GM11168 (cell line): ENCODE measurements around the gene TEAD1.

Experiments used
- in situ Hi-C: fragments of 300-500 bp; cut with MboI; formaldehyde crosslinking; loops from one replicate; pipeline ENCODE4 v1.12.0; 2022; ENCODE audit warnings: low sequenced_read_pairs; ENCODE audit not compliant: unreplicated experiment

TEAD1 gene

DNA sequence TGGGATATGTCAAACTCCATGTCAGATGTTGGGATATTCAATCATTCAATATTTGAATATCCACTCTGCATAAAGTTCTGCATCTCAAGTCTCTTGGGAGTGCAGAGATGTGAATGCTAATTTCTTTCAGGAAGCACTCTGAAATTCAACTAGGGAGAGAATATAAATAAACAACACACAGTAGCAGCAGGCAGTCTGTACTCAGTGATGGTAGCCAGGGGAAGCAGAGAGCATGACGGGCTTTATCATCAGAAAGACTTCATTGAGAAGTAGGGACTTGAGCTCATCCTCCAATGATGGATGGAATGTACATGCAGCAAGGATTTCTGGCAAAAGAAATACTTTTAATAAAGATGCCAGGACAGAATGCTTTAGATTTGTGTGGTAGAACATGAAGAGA lies 9.8 kb upstream of the TEAD1 start:
- in situ Hi-C loops: no loop called here

DNA sequence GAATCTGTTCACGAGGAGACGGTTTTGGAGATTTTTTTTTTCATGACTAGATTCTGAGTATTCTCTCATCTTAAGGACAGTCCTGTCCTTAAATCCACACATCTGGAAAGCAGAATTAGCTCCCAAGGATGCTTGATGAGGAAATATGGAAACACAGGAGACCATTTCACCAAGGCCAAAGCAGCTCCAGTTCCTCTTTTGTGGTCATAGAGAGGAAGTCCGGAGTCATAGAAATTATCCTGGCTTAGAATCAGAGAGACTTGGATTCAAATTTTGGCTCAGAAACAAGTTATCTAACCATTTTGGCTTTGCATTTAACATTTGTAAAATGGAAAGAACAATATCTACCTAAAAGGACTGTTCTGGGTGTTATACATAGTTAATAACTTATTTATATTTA lies 7.3 kb upstream of the TEAD1 start:
- in situ Hi-C loops: no loop called here

DNA sequence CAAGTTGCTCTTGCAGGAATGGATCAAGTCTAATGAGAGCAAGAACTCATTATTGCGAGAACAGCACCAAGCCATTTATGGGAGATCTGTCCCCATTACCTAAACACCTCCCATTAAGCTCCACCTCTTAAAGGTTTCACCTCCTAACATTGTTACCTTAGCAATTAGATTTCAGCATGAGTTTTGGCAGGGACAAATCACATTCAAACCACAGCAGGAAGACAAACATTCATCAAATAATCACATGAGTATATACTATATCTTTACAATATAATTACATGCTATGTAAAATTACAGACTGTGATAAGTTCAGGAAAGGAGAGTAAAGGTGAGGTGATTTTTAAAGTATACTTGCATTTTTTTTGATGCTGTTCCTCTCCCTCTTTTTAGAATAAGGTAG lies 6.6 kb upstream of the TEAD1 start:
- in situ Hi-C loops: no loop called here

DNA sequence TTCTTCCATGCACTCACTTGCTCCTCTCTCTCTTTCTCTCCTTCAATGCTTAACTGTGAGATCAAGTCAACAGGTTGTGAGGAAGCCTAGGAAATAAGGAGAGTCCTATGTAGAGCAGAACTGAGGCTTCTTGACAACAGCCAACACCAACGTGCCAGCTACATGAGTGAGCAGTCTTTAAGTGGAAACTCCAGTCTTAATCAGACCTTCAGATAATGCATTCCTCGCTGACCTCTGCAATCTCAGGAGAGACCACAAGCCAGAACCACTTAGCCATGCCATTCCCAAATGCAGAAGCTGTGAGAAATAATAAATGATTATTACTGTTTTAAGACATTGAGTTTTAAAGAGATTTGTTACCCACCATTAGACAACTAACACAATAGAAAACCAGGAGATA lies 6.1 kb upstream of the TEAD1 start:
- in situ Hi-C loops: no loop called here

DNA sequence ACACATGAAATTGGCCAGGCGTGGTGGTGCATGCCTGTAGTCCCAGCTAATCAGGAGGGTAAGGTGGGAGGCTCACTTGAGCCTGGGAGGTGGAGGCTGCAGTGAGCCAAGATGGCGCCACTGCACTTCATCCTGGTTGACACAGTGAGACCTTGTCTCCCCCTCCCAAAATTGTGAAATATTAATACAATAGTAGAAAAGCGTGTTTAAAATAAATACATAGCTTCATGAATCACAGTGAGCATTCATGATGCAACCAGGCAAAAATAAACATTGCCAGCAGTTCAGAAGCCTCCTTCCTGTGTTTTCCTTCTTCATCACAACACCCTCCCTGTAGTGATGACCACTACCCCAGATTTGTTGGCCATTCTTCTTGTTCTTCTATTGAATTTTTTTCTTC lies 4.3 kb upstream of the TEAD1 start:
- in situ Hi-C loops: no loop called here

DNA sequence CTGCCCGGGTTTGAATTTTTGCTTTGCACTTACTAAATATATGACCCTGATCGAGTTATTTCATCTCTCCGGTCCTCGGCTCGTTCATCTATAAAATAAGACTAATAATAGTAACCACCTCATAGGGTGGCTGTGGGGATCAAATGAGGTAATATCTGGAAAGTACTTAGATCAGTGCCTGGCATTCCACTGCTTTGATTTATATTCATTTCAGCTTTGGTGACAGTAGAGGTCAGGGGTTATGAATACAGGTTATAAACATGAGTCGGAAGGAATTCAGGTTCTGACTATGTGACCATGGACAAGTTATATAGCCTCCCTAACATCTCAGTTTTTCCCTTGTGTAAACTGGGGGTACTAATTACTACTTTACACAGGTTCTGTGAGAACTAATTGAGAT lies 2.9 kb upstream of the TEAD1 start:
- in situ Hi-C loops: no loop called here

DNA sequence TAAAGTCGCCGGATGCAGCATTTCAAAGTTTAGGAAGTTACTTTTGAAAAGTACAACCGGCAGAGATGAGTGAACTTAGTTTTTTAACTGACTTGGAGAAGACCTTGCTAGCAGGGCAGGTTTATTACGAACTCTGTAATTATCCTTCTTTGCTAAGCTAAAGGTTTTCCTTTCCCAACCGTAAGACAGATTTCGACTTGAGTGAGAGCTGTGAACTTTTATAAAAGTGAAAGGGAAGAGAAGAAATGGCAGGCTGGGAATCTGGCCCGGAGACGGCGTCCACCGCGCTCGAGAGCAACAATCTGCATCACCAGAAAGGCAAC lies 659 bp upstream of the TEAD1 start:
- in situ Hi-C loops: no loop called here

DNA sequence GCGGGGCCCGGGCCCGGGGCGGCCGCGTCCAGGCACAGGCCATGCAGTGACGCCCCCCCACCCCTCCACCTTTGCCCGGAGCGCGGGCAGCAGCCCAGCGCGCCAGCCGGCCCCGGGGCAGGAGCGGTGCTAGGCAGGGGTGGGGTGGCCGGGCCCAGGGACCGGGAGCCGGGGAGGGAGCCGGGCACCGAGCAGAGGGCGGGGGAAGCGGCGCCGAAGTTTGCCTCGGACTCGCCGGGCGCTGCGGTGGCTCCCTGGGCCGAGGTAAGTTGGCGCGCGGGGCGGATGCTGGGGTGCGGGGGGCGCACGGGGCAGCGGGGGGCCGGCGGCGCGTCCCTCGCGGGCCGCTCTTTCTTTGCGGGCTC lies 332 bp downstream of the TEAD1 start:
- in situ Hi-C loops: no loop called here

DNA sequence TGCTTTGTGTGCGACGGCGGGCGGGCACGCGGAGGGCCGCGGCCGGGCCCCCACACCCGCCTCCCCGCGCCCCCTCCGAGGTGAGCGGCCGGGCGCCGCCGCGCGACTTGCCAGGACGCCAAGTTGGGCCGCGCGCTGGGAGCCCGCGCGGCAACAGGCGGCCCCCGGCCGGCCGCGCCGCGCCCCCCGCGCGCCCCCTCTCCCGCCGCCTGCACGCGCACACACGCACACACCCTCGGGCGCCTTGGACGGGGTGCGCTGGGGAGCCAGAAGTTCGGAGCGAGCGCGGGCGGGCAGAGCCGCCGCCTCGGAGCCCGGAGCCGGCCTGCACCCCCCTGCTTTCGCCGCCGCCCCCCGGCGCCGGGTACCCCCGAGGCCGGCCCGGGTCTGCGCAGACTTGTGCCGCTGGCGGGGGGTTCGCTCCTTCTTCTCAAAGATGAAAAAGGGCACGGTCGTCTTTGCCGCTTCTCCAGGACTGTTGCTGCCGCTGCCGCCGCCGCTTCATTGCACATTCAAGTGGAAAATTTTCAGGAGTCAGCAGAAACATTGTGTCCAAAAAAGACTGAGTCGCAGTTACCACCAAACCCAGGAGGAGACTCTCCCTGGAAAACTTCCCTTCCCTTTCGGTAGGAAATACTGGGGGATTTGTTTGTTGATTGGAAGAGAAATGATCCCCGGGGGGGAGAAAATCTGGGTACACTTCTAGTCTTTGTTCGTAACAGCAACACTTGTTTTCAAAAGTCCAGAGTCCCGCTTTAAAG lies 895 bp downstream of the TEAD1 start:
- in situ Hi-C loops: no loop called here

DNA sequence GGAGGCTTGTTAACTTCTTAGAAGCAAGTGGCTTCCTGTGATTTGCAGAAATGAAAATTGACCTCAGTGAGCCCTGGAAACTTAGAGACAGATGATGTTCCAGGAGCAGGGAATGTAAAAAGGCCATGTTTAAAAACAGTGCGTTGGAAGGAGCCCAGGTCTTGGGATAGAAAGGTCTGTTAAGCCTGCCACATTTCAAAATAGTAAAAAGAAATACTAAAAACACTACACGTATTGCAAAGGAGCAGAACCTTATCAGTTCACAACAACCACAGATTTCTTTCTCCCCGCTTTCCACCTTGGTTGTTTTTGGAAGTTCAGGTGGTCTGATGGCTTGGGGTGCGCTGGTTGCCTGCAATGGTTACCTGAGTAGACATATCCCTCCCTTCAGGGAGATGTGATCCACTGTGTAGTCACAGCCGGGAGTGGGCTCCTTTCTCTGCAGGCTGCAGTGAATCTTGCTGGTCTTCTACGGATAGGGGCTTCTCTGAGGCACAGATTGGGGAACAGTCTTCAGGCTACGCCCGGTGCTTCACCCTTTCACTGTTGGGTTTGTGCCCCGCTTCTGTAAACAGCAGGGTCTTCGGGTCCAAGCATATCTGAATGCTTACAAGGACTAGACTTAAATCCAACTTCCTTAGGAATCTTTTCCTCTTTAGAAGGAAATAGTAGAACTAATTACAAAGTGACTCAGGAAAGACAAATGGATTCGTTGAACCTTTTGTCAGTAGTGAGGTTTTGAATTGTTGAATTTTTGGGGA lies 1.9 kb downstream of the TEAD1 start:
- in situ Hi-C loops: no loop called here

DNA sequence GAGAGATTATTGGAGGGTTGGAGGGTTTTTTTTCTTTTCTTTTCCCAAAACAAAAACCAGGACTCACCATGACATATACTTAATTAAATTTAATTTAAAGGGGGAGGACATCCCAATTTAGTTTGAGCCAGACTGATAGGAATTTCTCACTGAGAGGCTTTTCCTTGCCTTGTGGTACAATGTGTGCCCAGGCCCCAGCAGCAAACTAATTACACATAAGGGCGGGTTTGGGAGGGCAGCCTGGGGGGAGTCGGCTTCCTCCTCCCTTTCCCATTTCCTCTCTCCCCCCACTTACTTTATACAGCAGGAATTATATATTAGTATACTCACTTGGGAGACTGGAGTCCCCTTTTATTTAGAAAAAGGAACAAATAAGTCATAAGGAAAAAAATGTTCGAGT lies 2.9 kb downstream of the TEAD1 start:
- in situ Hi-C loops: no loop called here

DNA sequence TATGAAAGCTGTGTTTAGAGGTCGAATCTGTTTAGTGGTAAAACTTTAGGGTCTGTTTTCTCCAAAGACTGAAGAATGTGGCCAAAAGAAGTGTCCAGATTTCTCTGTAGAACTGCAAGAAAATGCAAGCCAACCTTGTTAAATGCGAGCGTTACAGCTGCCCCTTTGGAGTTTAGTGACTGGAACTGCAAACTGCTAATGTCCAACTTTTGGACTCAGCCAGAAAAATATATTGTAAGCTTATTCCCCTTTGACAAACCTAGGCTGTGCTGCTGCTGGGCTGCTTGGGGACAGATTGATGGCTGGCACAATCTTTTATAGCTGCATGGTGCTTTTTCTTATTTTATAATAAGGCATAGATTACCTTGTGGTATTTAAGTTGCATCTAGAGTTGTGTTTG lies 3.9 kb downstream of the TEAD1 start:
- in situ Hi-C loops: no loop called here

DNA sequence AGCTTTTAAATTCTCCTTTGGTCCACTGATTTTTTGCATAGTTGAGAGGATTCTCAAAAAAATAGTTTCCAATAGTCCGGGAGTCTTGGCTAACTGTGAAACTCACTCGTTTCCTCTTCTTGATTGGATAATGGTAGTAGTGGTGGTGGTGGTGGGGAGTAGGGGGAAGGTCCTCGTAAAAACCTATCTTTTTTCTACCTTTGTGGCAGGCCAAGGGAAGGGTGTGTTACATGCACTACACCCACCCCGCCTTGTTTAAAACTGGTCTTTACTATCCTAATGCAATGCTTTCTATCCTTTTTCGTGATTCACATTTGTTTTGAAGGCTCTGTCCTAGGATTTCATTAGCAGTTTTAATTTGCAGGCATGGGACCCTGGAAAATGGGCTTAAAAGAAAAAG lies 4.8 kb downstream of the TEAD1 start:
- in situ Hi-C loops: no loop called here

DNA sequence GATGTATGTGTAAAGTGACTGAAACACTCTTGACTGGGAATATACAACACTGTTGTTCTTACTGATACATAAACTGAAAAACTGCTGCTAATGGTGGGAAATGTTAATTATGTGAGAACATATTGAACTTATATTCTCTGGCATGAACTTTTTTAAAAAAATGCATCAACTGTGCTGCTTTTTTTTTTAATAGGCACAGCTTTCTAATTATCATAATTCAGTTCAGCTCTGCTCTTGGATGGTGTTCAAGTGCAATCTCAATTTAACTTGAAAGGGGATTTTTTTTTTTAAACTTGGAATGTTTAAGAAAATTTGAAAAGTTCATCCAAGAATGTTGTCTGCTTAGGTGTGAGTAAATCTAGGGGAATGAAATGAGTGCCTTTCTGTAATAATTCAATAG lies 5.2 kb downstream of the TEAD1 start:
- in situ Hi-C loops: no loop called here

DNA sequence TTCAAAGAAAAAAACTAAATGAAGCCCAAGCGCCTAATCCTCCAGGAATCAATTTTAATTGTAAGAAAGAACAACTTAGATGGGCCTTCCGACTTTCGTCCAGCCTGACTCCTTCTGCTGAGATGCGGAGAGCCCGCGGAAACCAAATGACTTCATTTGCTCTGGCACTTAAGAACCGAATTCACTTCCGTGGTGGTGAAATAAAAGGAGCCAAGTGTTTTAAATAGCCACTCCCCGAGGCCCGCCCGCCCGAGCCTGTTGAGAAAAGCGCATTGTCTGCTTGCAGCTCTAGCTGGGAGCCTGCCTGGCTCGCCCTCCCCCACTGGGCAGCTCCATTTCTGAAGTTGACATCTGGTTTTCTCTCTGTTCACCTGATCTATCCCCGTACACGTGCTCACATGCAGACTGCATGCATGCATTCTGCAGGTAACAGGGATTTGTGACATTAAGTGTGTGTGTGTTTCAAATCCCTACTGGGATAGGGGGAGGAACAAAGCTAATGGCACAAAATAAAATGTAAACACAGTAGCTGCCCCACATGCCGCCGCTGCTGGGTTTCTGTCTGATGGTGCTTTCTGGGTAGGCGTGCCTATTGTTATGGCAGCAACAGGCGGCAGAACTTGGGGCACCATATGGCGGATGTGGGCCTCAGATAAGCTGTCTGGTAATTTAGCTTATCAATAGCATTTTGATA lies 6.2 kb downstream of the TEAD1 start:
- in situ Hi-C loops: no loop called here

DNA sequence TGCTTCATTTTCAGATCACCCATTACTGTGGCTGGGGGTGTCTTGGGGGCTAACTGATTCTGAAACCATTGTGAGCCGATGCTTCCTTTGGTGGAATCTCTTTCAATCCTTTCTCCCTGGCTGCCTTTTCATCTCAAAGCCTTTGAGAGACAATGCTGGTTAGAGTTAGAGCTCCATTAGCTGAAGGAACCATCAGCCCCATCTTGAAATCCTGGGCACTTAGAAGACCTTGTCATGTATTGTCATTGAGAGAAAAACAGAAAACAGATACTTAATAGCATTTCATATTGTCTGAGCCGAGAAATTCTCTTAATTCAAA lies 6.7 kb downstream of the TEAD1 start:
- in situ Hi-C loops: no loop called here

DNA sequence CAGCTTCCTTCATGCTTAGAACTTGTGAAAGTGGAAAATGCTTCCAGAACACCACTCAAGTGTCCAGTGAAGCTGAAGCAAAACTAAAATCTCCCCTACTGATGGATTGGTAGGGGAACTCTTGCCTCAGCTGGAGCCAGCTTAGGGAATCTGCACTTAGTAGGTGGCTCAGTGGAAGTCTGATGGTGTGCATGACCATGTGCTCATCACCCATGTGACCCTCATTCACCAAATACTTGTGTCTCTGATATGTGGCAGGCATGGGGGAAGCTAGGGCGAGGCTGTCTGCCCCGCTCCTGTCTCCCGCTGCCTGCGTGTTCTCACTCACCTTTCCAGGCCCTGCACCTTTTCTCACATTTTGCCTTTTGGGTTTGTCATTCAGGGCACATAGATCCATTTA lies 7.2 kb downstream of the TEAD1 start:
- in situ Hi-C loops: no loop called here

DNA sequence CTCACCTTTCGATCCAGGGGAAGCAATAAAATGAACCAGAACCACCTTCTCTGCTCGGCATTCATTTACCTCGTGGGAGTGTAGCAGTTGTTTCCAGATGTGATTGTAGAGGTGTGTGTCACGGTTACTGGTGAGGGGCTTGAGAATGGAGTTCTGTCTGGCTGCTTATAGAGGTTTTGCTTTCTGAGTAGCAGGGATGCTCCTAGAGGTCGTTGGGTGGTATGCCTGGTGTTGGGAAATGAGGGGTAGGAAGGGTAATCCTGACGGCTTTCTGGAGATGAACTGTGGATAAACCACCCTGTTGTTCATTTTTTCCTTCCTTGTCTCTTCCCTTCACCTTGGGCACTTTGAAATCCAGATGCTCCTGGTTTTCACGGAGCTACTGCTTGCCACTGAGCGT lies 8.1 kb downstream of the TEAD1 start:
- in situ Hi-C loops: no loop called here

DNA sequence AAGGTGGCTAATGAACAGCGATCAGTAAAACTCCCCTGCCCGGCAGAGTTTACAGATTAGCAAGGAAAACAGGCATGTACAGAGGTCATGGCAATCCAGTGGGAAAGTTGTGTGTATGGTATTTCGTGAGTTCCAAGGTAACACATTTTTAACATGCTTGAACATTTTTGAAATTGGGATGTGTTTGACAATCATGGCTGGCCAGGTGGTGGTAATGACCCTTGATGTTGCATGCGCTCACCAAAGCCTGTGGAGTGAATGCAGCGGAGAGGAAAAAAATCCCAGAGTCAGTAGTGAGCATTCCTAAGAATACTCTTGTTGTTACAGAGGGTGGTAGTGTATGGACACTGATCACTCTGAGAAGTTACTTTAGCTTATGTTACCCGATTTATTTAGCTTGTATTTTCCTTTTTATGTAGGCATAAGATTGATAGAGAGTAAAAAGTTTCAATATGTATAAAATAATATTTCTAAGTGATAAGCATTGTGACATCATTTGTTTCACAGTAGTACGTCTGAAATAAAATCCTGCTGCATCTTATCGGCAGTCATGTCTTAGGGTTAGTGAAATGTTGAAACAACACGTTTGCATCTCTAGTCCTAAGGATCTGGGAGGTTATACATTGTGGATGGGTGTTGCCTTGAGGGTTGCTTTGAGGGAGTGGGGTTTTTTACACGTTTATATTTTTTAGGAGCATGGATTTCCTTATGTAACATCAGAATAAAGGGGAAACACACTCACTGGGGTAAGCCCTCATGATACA lies 8.7 kb downstream of the TEAD1 start:
- in situ Hi-C loops: no loop called here

DNA sequence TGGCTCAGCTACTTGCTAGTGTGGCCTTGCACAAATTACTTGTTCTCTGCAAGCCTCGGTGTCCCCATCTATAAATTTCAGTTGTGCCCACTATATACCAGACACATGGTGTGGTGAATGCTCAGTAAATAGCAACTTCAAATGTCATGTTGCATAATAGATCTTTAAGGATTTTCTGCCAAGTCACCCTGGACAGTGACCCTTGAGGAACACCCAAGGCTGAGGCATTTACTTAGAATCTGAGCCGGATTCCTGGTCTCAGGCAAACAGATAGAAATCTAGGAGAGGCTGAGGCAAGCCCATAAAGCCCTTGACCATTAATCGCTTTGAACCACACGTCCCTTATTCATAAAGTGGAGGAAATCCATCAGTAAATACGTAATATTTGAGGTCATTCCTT lies 9.7 kb downstream of the TEAD1 start:
- in situ Hi-C loops: no loop called here

DNA sequence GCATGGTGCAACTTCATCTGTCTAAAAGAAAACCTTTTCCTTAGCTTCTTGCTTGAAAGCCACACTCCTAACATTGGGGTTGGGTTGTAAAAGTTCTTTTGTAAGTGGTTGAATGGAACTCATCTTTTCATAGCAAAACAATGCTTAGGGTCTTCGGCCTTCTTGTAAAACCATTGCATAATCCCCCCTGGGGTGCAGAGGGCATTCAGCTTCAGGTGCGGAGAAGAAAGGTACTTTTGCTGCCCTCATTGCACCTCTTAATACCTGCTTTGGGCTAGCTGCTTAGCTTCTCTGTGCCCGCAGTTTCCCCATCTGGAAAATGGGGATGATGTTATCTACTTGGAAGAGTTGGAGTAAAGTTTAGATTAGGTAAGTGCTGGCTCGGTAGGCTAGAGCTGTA lies 10.1 kb downstream of the TEAD1 start:
- in situ Hi-C loops: no loop called here
